ENCODE results near the gene FAP. TPM values are rescaled to one million over a fixed set of nuclear protein-coding genes. Genes with fewer than 3 reads are reported as not detected.

The FAP gene
- total and polyA plus RNA-seq, 9 of the 15 experiments (the other 6 are each of a cell fraction or from before 2014, with no cell fraction given) = not detected

DNA sequence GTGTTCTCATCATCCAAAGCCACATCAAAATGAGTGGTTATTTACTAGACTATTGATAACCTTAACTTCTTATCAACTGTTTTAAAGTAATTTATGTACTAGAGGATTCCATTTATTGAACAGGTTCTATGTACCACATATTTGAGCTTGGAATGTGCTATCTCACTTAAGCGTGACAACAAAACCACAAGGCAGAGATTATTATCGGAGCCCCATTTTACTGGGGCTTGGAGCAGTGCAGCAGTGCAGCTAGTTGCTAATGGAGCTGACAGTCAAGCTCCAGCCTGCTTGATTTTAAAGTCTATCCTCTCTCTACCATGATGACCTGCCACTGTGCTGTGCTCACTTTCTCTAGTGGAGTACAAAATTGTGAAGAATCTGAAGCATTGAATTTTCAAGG lies 115.8 kb downstream of the FAP start:
- no peaks in the 10 kb centered on the region for H3K9me1 ChIP-seq (ENCODE audit: control insufficient read depth, insufficient read depth, low read length)
- H3K4me2 ChIP-seq (ENCODE audit: insufficient read depth, low read length) = no peak overlapping the region
- no peak overlapping the region for H2AFZ ChIP-seq (ENCODE audit: low read depth, low read length)
- ATAC-seq (no peak), DNase-seq (ENCODE audit: extremely low read depth in 1 of 4, low spot score in 3 of 4) (no peak), FAIRE-seq (no peak)
- no peaks in the 10 kb centered on the region for H3K27me3 ChIP-seq (ENCODE audit: control insufficient read depth in 2 of 2, insufficient read depth in 2 of 2, low read length in 2 of 2)
- no peaks in the 10 kb centered on the region for H3K36me3 ChIP-seq (ENCODE audit: control insufficient read depth, insufficient read depth, low read length)
- in situ Hi-C loops (cut with MboI) (loop anchor here (25.0 kb wide), 1 partner anchor 865 kb away; no protein-coding TSS in a partner anchor), intact Hi-C loops (cut with micrococcal nuclease) (loop anchor here (10.0 kb wide), 1 partner anchor 873 kb away; no protein-coding TSS in a partner anchor)
- no peak overlapping the region for H3K4me3 ChIP-seq
- WGBS (ENCODE audit: insufficient coverage, low coverage, missing lambda C conversion rate) = 0% methylated on average over 2 of the region's 2 CpGs
- no peak overlapping the region for H3K27ac ChIP-seq (ENCODE audit: extremely low read depth, low read depth, low read length)
- no peak overlapping the region for H3K9ac ChIP-seq (ENCODE audit: insufficient read depth in 1 of 2, low read depth in 2 of 2, low read length in 2 of 2)
- no peaks in the 10 kb centered on the region for H3K79me2 ChIP-seq (ENCODE audit: control insufficient read depth, insufficient read depth, low read length)
- H4K20me1 ChIP-seq (replicated peaks; ENCODE audit: control insufficient read depth, insufficient read depth, low read length) = no peaks in the 10 kb centered on the region
- BruUV-seq (replicated peaks) = no TSS peak
- H3K4me1 ChIP-seq (replicated peaks in 1 of 2; ENCODE audit: control insufficient read depth in 2 of 2, insufficient read depth in 2 of 2, low read length in 2 of 2) = no peaks in the 10 kb centered on the region
- ChIA-PET POLR2A (no interaction called here), CTCF (ENCODE audit: low intra/inter-chr PET ratio) (no interaction called here)
- TF ChIP-seq ZSCAN32 (CRISPR knock-in tag; IDR thresholded peaks at IDR 0.05) (no peak), TEAD1 (CRISPR knock-in tag; IDR thresholded peaks at IDR 0.05) (peak in 1 of 2 experiments; percentile 71; a peak in 1 of 4 replicates), TAF7 (tag; IDR thresholded peaks at IDR 0.05) (no peak), ZNF239 (CRISPR knock-in tag; IDR thresholded peaks at IDR 0.05) (no peak)
- H3K9me3 ChIP-seq (replicated peaks; ENCODE audit: control insufficient read depth, insufficient read depth, low read depth, low read length) = no peaks in the 10 kb centered on the region

DNA sequence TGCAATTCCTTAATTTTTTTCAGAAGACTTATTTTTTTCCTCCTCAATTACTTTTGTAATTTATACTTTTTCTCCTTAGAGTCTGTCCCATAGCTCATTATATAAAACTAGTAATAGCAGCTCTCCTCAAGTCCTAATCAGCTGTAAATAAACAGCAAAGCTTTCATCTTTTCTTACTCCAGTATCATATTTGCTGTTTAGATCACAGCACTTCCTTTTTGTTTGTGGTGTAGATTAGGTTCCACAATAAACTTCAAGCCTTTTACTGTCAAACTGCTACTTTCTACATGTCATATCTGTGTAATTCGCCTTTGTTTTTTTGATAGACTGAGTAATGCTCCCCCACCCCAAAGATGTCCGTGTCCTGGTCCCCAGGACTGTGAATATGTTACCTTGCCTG lies 116.7 kb downstream of the FAP start:
- in situ Hi-C loops (cut with MboI) = loop anchor here (25.0 kb wide), 1 partner anchor 864 kb away; no protein-coding TSS in a partner anchor
- Histone ChIP-seq H3K4me1 (replicated peaks in 1 of 2; ENCODE audit: control insufficient read depth in 2 of 2, insufficient read depth in 2 of 2, low read length in 2 of 2) (no peaks in the 10 kb centered on the region), H3K36me3 (ENCODE audit: control insufficient read depth, insufficient read depth, low read length) (no peaks in the 10 kb centered on the region), H3K9ac (ENCODE audit: insufficient read depth in 1 of 2, low read depth in 2 of 2, low read length in 2 of 2) (no peak overlapping the region), H3K27ac (ENCODE audit: extremely low read depth, low read depth, low read length) (no peak overlapping the region), H3K9me3 (replicated peaks; ENCODE audit: control insufficient read depth, insufficient read depth, low read depth, low read length) (no peaks in the 10 kb centered on the region), H3K4me2 (ENCODE audit: insufficient read depth, low read length) (no peak overlapping the region), H3K4me3 (no peak overlapping the region), H3K27me3 (ENCODE audit: control insufficient read depth in 2 of 2, insufficient read depth in 2 of 2, low read length in 2 of 2) (no peaks in the 10 kb centered on the region), H2AFZ (ENCODE audit: low read depth, low read length) (no peak overlapping the region), H3K79me2 (ENCODE audit: control insufficient read depth, insufficient read depth, low read length) (no peaks in the 10 kb centered on the region), H4K20me1 (replicated peaks; ENCODE audit: control insufficient read depth, insufficient read depth, low read length) (no peaks in the 10 kb centered on the region), H3K9me1 (ENCODE audit: control insufficient read depth, insufficient read depth, low read length) (no peaks in the 10 kb centered on the region)
- intact Hi-C loops (cut with micrococcal nuclease) = loop anchor here (10.0 kb wide), 1 partner anchor 872 kb away; no protein-coding TSS in a partner anchor
- ATAC-seq = no peak
- TF ChIP-seq, protein P1, sequence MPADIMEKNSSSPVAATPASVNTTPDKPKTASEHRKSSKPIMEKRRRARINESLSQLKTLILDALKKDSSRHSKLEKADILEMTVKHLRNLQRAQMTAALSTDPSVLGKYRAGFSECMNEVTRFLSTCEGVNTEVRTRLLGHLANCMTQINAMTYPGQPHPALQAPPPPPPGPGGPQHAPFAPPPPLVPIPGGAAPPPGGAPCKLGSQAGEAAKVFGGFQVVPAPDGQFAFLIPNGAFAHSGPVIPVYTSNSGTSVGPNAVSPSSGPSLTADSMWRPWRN (IDR thresholded peaks at IDR 0.05; ENCODE audit: low read depth) = no peak
- no peak for TF ChIP-seq ZNF253 (CRISPR knock-in tag; conservative IDR thresholded peaks at IDR 0.05)
- TF ChIP-seq KLF10 (CRISPR knock-in tag; IDR thresholded peaks at IDR 0.05) = no peak
- TF ChIP-seq NFE2 (IDR thresholded peaks at IDR 0.05; ENCODE audit: low read depth) = no peak
- no peak for TF ChIP-seq CBFA2T3 (IDR thresholded peaks at IDR 0.05)
- TF ChIP-seq C11orf30 (IDR thresholded peaks at IDR 0.05; ENCODE audit: low read depth) = no peak
- TF ChIP-seq CAMTA2 (CRISPR knock-in tag; conservative IDR thresholded peaks at IDR 0.05) = no peak
- TF ChIP-seq MTA3 (IDR thresholded peaks at IDR 0.05; ENCODE audit: borderline replicate concordance) = no peak
- TF ChIP-seq U2AF2 (optimal IDR thresholded peaks at IDR 0.05; ENCODE audit: low read depth, low read length) = no peak
- TF ChIP-seq, protein P2, sequence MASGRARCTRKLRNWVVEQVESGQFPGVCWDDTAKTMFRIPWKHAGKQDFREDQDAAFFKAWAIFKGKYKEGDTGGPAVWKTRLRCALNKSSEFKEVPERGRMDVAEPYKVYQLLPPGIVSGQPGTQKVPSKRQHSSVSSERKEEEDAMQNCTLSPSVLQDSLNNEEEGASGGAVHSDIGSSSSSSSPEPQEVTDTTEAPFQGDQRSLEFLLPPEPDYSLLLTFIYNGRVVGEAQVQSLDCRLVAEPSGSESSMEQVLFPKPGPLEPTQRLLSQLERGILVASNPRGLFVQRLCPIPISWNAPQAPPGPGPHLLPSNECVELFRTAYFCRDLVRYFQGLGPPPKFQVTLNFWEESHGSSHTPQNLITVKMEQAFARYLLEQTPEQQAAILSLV (tag; IDR thresholded peaks at IDR 0.05) = no peak
- TF ChIP-seq, protein P3, sequence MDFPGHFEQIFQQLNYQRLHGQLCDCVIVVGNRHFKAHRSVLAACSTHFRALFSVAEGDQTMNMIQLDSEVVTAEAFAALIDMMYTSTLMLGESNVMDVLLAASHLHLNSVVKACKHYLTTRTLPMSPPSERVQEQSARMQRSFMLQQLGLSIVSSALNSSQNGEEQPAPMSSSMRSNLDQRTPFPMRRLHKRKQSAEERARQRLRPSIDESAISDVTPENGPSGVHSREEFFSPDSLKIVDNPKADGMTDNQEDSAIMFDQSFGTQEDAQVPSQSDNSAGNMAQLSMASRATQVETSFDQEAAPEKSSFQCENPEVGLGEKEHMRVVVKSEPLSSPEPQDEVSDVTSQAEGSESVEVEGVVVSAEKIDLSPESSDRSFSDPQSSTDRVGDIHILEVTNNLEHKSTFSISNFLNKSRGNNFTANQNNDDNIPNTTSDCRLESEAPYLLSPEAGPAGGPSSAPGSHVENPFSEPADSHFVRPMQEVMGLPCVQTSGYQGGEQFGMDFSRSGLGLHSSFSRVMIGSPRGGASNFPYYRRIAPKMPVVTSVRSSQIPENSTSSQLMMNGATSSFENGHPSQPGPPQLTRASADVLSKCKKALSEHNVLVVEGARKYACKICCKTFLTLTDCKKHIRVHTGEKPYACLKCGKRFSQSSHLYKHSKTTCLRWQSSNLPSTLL (IDR thresholded peaks at IDR 0.05) = no peak
- no TSS peak for BruUV-seq (replicated peaks)
- no peak for DNase-seq (ENCODE audit: extremely low read depth in 1 of 4, low spot score in 3 of 4)
- 4% methylated on average over 2 of the region's 2 CpGs for WGBS (ENCODE audit: insufficient coverage, low coverage, missing lambda C conversion rate)
- CTCF ChIA-PET (ENCODE audit: low intra/inter-chr PET ratio) = no interaction called here
- POLR2A ChIA-PET = interaction anchor here (0.5 kb wide), 2 partner anchors 72 to 663 kb away, joined by 3 read pairs; no protein-coding TSS in a partner anchor
- no peak for FAIRE-seq

Measured in K562 (cell line).